Measurements from ENCODE around the gene MBL2. TPM values are rescaled to one million over a fixed set of nuclear protein-coding genes. Genes with fewer than 3 reads are reported as not detected.

Gene MBL2
- total RNA-seq, 3 donors from 2014 or later, result not detected

- H3K9me3 ChIP-seq, result no peaks in the 10 kb centered on the region
- no peaks in the 10 kb centered on the region for H3K36me3 ChIP-seq
- no peak for DNase-seq (ENCODE audit: low spot score in 2 of 2)
- H3K4me3 ChIP-seq, result no peak overlapping the region
- H3K4me1 ChIP-seq, result no peaks in the 10 kb centered on the region
- TF ChIP-seq CTCF (IDR thresholded peaks at IDR 0.05) (no peak), POLR2A (IDR thresholded peaks at IDR 0.05) (no peak), POLR2AphosphoS5 (IDR thresholded peaks at IDR 0.05) (no peak)
- intact Hi-C loops (cut with DNase I; ENCODE audit: low total_unique reads), result no loop called here
- no peaks in the 10 kb centered on the region for H3K27me3 ChIP-seq
- no peak overlapping the region for H3K27ac ChIP-seq
Observed at GRCh38 chr10:52762088-52762487, 10.5 kb downstream of the MBL2 start.

- TF ChIP-seq POLR2AphosphoS5 (IDR thresholded peaks at IDR 0.05) (no peak), POLR2A (IDR thresholded peaks at IDR 0.05) (no peak), CTCF (IDR thresholded peaks at IDR 0.05) (no peak)
- DNase-seq (ENCODE audit: low spot score in 2 of 2), result no peak
- H3K9me3 ChIP-seq, result no peaks in the 10 kb centered on the region
- H3K27me3 ChIP-seq, result no peaks in the 10 kb centered on the region
- H3K27ac ChIP-seq, result no peak overlapping the region
- intact Hi-C loops (cut with DNase I; ENCODE audit: low total_unique reads), result no loop called here
- no peak overlapping the region for H3K4me3 ChIP-seq
- H3K4me1 ChIP-seq, result no peaks in the 10 kb centered on the region
- H3K36me3 ChIP-seq, result no peaks in the 10 kb centered on the region
Observed at GRCh38 chr10:52759154-52759553, 13.4 kb downstream of the MBL2 start.

DNA sequence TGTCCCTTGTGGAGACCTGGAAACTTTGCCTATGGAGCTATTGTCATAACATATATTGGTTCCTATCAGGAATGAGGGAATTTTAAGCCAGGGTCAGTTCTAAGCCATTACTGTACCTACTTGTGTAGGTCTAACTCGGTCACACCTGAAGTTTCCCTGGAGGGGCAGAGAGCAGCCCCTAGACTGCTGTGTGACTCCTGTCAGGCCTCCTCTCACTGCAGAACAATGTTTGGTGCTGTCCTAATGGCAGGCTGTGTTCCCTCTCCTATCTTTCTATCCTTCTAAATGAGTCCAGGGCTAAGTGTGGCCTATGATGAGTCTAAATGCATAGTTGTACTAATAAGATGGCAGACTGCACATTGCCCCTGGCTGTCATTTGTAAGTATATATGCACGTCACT is 14.2 kb downstream of the MBL2 start:
- no peak for DNase-seq (ENCODE audit: low spot score in 2 of 2)
- Histone ChIP-seq H3K27ac (no peak overlapping the region), H3K4me1 (no peaks in the 10 kb centered on the region), H3K9me3 (no peaks in the 10 kb centered on the region), H3K27me3 (no peaks in the 10 kb centered on the region), H3K36me3 (no peaks in the 10 kb centered on the region), H3K4me3 (no peak overlapping the region)
- TF ChIP-seq POLR2AphosphoS5 (IDR thresholded peaks at IDR 0.05) (no peak), CTCF (IDR thresholded peaks at IDR 0.05) (no peak), POLR2A (IDR thresholded peaks at IDR 0.05) (no peak)
- intact Hi-C loops (cut with DNase I; ENCODE audit: low total_unique reads), result no loop called here

DNA sequence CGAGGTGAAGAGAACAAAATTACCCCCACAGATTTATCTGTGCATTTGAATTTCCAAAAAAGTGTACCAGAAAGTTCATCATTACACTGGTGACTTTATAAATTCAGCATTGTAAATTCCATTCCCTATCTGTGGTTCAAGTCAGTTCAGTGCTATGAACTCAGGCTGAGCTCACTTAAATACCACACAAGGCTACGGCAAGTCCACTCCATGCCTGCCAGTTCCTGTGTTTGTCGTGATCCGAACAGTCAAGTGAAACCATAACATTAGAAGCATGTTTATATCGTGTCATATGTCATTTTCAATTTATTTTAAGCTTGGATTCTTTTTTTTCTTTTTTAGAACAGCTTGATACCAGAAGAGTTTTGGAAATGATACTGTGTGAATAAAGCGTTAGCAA is 14.8 kb downstream of the MBL2 start:
- H3K27me3 ChIP-seq, result no peaks in the 10 kb centered on the region
- intact Hi-C loops (cut with DNase I; ENCODE audit: low total_unique reads), result no loop called here
- no peak for DNase-seq (ENCODE audit: low spot score in 2 of 2)
- H3K4me1 ChIP-seq, result no peaks in the 10 kb centered on the region
- H3K36me3 ChIP-seq, result no peaks in the 10 kb centered on the region
- TF ChIP-seq POLR2AphosphoS5 (IDR thresholded peaks at IDR 0.05), result no peak
- TF ChIP-seq POLR2A (IDR thresholded peaks at IDR 0.05), result no peak
- TF ChIP-seq CTCF (IDR thresholded peaks at IDR 0.05), result no peak
- H3K4me3 ChIP-seq, result no peak overlapping the region
- H3K27ac ChIP-seq, result no peak overlapping the region
- no peaks in the 10 kb centered on the region for H3K9me3 ChIP-seq

DNA sequence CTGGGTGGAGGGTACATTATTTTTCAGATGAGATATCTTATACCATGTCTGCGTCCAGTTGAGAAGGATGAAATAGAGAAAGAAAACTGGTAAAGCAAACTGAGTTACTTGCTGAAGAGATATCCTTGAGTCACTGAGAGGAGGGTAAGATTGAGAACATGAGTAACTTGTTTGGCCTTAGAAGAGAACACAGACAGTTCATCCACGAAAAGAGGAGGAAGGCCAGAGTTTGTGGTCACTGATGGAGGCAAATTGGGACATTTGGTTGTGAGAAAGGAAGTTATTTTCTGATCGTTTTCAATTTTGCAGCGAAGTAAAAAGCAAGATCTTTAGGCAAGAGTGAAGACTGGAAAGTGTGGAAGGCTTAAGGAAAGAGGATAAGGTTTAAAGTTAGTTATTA is 15.6 kb downstream of the MBL2 start:
- DNase-seq (ENCODE audit: low spot score in 2 of 2), result no peak
- no peak overlapping the region for H3K4me3 ChIP-seq
- no peaks in the 10 kb centered on the region for H3K9me3 ChIP-seq
- no peak overlapping the region for H3K27ac ChIP-seq
- H3K36me3 ChIP-seq, result no peaks in the 10 kb centered on the region
- no peaks in the 10 kb centered on the region for H3K4me1 ChIP-seq
- no peak for TF ChIP-seq CTCF (IDR thresholded peaks at IDR 0.05)
- TF ChIP-seq POLR2A (IDR thresholded peaks at IDR 0.05), result no peak
- TF ChIP-seq POLR2AphosphoS5 (IDR thresholded peaks at IDR 0.05), result no peak
- H3K27me3 ChIP-seq, result no peaks in the 10 kb centered on the region
- intact Hi-C loops (cut with DNase I; ENCODE audit: low total_unique reads), result no loop called here
